IMR-90 (cell line): ENCODE data around the gene MLANA. TPM values are rescaled to one million over a fixed set of nuclear protein-coding genes. Genes with fewer than 3 reads are reported as not detected.

ENCODE experiments used
- ATAC-seq: fragments of 200-7000 bp; cut with Tn5 transposase; 2 replicates; pipeline ENCODE4 v1.9.1; 2020; ENCODE audit warnings: low read depth, mild to moderate bottlenecking, moderate library complexity
- BruUV-seq: library from RNA; stranded (reverse); fragments of 400-500 nt; replicated peaks from 2 replicates; lab custom pipeline; 2021; lab: Mats Ljungman, UMichigan
- CTCF ChIA-PET: fragments of 300-600 bp; formaldehyde crosslinking; extraction: SDS; loops from one replicate; lab custom pipeline; 2021; ENCODE audit warnings: antibody characterized with exemption; lab: Yijun Ruan, JAX
- POLR2A ChIA-PET: fragments of 300-600 bp; sonication (Branson Sonifier 250); formaldehyde crosslinking; loops from one replicate; lab custom pipeline; 2022; ENCODE audit warnings: antibody characterized with exemption; ENCODE audit not compliant: unreplicated experiment; lab: Charles Lee
- DNase-seq: peaks from one replicate; pipeline ENCODE4 v3.0.0; 2013
- H2AFZ ChIP-seq: replicated peaks from 2 replicates; pipeline ENCODE3; 2013; ENCODE audit warnings: low read length, mild to moderate bottlenecking; ENCODE audit not compliant: poor library complexity
- H2AK5ac ChIP-seq: 2 replicates; pipeline ENCODE4 v1.6.1; 2013; ENCODE audit warnings: low read depth, low read length, inconsistent platforms
- H2AK9ac ChIP-seq: replicated peaks from 2 replicates; pipeline ENCODE3; 2013; ENCODE audit warnings: mild to moderate bottlenecking, low read depth, low read length, moderate library complexity; ENCODE audit not compliant: poor library complexity
- H2BK120ac ChIP-seq: 2 replicates; pipeline ENCODE4 v1.6.1; 2013; ENCODE audit warnings: low read depth, low read length, inconsistent platforms
- H2BK15ac ChIP-seq: 3 replicates; pipeline ENCODE4 v1.6.1; 2013; ENCODE audit warnings: low read depth, low read length, inconsistent platforms
- H2BK20ac ChIP-seq: 2 replicates; pipeline ENCODE4 v1.6.1; 2013; ENCODE audit warnings: low read depth, mild to moderate bottlenecking, inconsistent platforms, low read length, moderate library complexity
- H2BK5ac ChIP-seq: 2 replicates; pipeline ENCODE4 v1.6.1; 2013; ENCODE audit warnings: mild to moderate bottlenecking, low read depth, low read length, inconsistent platforms; ENCODE audit not compliant: poor library complexity, severe bottlenecking
- H3K14ac ChIP-seq: replicated peaks from 2 replicates; pipeline ENCODE4 v1.6.1; 2013; ENCODE audit warnings: low read depth, low read length, inconsistent platforms
- H3K18ac ChIP-seq: 2 replicates; pipeline ENCODE4 v1.6.1; 2013; ENCODE audit warnings: low read depth, low read length, control low read depth
- H3K23ac ChIP-seq: 2 replicates; pipeline ENCODE4 v1.6.1; 2013; ENCODE audit warnings: low read depth, low read length, inconsistent platforms
- H3K27ac ChIP-seq: 2 replicates; pipeline ENCODE4 v1.5.1; 2013; ENCODE audit warnings: mild to moderate bottlenecking, control low read depth, low read length; ENCODE audit not compliant: insufficient read depth
- H3K27me3 ChIP-seq: 2 replicates; pipeline ENCODE4 v1.6.1; 2013; ENCODE audit warnings: low read length; ENCODE audit not compliant: control insufficient read depth, insufficient read depth
- H3K36me3 ChIP-seq: 2 replicates; pipeline ENCODE4 v1.6.1; 2013; ENCODE audit warnings: low read length, mixed read lengths; ENCODE audit not compliant: control insufficient read depth, insufficient read depth
- H3K4ac ChIP-seq: 2 replicates; pipeline ENCODE4 v1.6.1; 2013; ENCODE audit warnings: low read depth, low read length, inconsistent platforms
- H3K4me1 ChIP-seq: 2 replicates; pipeline ENCODE4 v1.6.1; 2013; ENCODE audit warnings: low read length, mixed read lengths; ENCODE audit not compliant: control insufficient read depth, insufficient read depth
- H3K4me2 ChIP-seq: 2 replicates; pipeline ENCODE4 v1.6.1; 2013; ENCODE audit warnings: low read depth, mild to moderate bottlenecking, control low read depth, low read length, moderate library complexity
- H3K4me3 ChIP-seq: 2 replicates; pipeline ENCODE4 v1.5.1; 2013; ENCODE audit warnings: low read depth, mild to moderate bottlenecking, control low read depth, low read length, moderate library complexity; ENCODE audit not compliant: insufficient read depth
- H3K56ac ChIP-seq: 2 replicates; pipeline ENCODE4 v1.6.1; 2013; ENCODE audit warnings: low read length, inconsistent platforms; ENCODE audit not compliant: insufficient read depth; ENCODE audit errors: extremely low read depth
- H3K79me1 ChIP-seq, 2 experiments: 2 replicates each; pipeline ENCODE4 v1.6.1; 2013; ENCODE audit warnings: low read length in 2 of 2, inconsistent platforms in 1 of 2, low read depth in 1 of 2
- H3K9ac ChIP-seq: 2 replicates; pipeline ENCODE4 v1.6.1; 2013; ENCODE audit warnings: low read depth, low read length, control low read depth
- H3K9me1 ChIP-seq: 2 replicates; pipeline ENCODE4 v1.6.1; 2013; ENCODE audit warnings: low read length, inconsistent platforms; ENCODE audit not compliant: insufficient read depth
- H3K9me3 ChIP-seq: 2 replicates; pipeline ENCODE4 v1.6.1; 2013; ENCODE audit warnings: low read length; ENCODE audit not compliant: control insufficient read depth, insufficient read depth
- H4K20me1 ChIP-seq: 2 replicates; pipeline ENCODE4 v1.6.1; 2013; ENCODE audit warnings: low read length, inconsistent platforms; ENCODE audit not compliant: insufficient read depth
- H4K5ac ChIP-seq: 2 replicates; pipeline ENCODE4 v1.6.1; 2013; ENCODE audit warnings: mild to moderate bottlenecking, low read depth, low read length, control low read depth
- H4K8ac ChIP-seq, 2 experiments: 2 replicates each; pipeline ENCODE4 v1.6.1; 2013; ENCODE audit warnings: low read depth in 2 of 2, low read length in 2 of 2, control low read depth in 1 of 2, inconsistent platforms in 1 of 2
- H4K91ac ChIP-seq: 2 replicates; pipeline ENCODE4 v1.6.1; 2013; ENCODE audit warnings: low read depth, low read length, inconsistent platforms; ENCODE audit not compliant: insufficient read depth
- BHLHE40 ChIP-seq: fragments of 150-350 bp; IDR thresholded peaks from 2 replicates; pipeline ENCODE4 v1.6.1; 2016; ENCODE audit warnings: mild to moderate bottlenecking, low read depth, low read length
- CEBPB ChIP-seq: IDR thresholded peaks from 2 replicates; pipeline ENCODE4 v1.6.1; 2012; ENCODE audit warnings: low read depth, low read length, improper control_type of control experiment
- CHD1 ChIP-seq: IDR thresholded peaks from 2 replicates; pipeline ENCODE4 v1.6.1; 2012; ENCODE audit warnings: low read depth, low read length, improper control_type of control experiment
- FOS ChIP-seq: fragments of 150-350 bp; IDR thresholded peaks from 2 replicates; pipeline ENCODE4 v1.6.1; 2016; ENCODE audit warnings: low read depth, low read length
- MAFK ChIP-seq: IDR thresholded peaks from 2 replicates; pipeline ENCODE4 v1.6.1; 2012; ENCODE audit warnings: low read depth, low read length, improper control_type of control experiment
- MAZ ChIP-seq: IDR thresholded peaks from 2 replicates; pipeline ENCODE4 v1.6.1; 2012; ENCODE audit warnings: low read depth, mild to moderate bottlenecking, low read length, improper control_type of control experiment, moderate library complexity, borderline replicate concordance
- MXI1 ChIP-seq: IDR thresholded peaks from 2 replicates; pipeline ENCODE4 v1.6.1; 2012; ENCODE audit warnings: low read depth, mild to moderate bottlenecking, low read length, moderate library complexity, borderline replicate concordance
- NFE2L2 ChIP-seq: fragments of 150-350 bp; IDR thresholded peaks from 2 replicates; pipeline ENCODE4 v1.6.1; 2016; ENCODE audit warnings: low read depth, mild to moderate bottlenecking, low read length
- POLR2A ChIP-seq: IDR thresholded peaks from 2 replicates; pipeline ENCODE4 v1.6.1; 2012; ENCODE audit warnings: mild to moderate bottlenecking, low read depth, low read length
- RAD21 ChIP-seq: IDR thresholded peaks from 2 replicates; pipeline ENCODE4 v1.6.1; 2012; ENCODE audit warnings: low read length, improper control_type of control experiment
- RCOR1 ChIP-seq: IDR thresholded peaks from 2 replicates; pipeline ENCODE4 v1.6.1; 2012; ENCODE audit warnings: mild to moderate bottlenecking, low read length, improper control_type of control experiment; ENCODE audit not compliant: insufficient replicate concordance
- RFX5 ChIP-seq: IDR thresholded peaks from 2 replicates; pipeline ENCODE4 v1.8.0; 2012; ENCODE audit warnings: low read depth, mild to moderate bottlenecking, low read length, moderate library complexity
- SMC3 ChIP-seq: fragments of 150-350 bp; IDR thresholded peaks from 2 replicates; pipeline ENCODE4 v1.6.1; 2016; ENCODE audit warnings: low read depth, mild to moderate bottlenecking, antibody characterized with exemption, low read length, moderate library complexity
- USF2 ChIP-seq: fragments of 150-350 bp; IDR thresholded peaks from 2 replicates; pipeline ENCODE4 v1.6.1; 2017; ENCODE audit warnings: mild to moderate bottlenecking, antibody characterized with exemption, low read length, low read depth
- WGBS, 2 experiments: methylation state at CpG; one replicate each; pipeline versions ENCODE4 v1.1.5 to v1.1.7; 2013; ENCODE audit warnings: missing lambda C conversion rate in 2 of 2; ENCODE audit not compliant: insufficient read length in 1 of 2; ENCODE audit errors: extremely low coverage in 2 of 2; 5-methylcytosine and 5-hydroxymethylcytosine counted together
- dilution Hi-C: fragments of 300-500 bp; cut with HindIII; formaldehyde crosslinking; loops from one replicate; pipeline ENCODE4 v1.14.3; 2018; ENCODE audit warnings: low sequenced_read_pairs; ENCODE audit not compliant: unreplicated experiment
- in situ Hi-C: fragments of 300-500 bp; cut with MboI; formaldehyde crosslinking; loops from 3 replicates; pipeline ENCODE4 v1.14.3; 2019; ENCODE audit warnings: low sequenced_read_pairs, inconsistent platforms, mixed read lengths
- intact Hi-C: fragments of 100-400 bp; cut with micrococcal nuclease; formaldehyde crosslinking; loops from 2 replicates; pipeline ENCODE4 v1.10.0; 2022
- polyA plus RNA-seq, 3 experiments: library from polyadenylated mRNA; depleted of rRNA; stranded (reverse); fragments of >200 nt; gene quantifications; 2 replicates each; pipeline ENCODE4 v1.2.3, GENCODE V29; 2012; ENCODE audit warnings: low replicate concordance in 1 of 3
- total RNA-seq: library from RNA; depleted of rRNA; stranded (reverse); fragments of >200 nt; gene quantifications from 2 replicates; pipeline ENCODE4 v1.2.3, GENCODE V29; 2012
- TF ChIP-seq, protein P1 (sequence below): conservative IDR thresholded peaks from 2 replicates; pipeline ENCODE4 v1.5.1; 2012; ENCODE audit warnings: mild to moderate bottlenecking, low read depth, low read length, improper control_type of control experiment
- TF ChIP-seq, protein P2 (sequence below): fragments of 150-350 bp; IDR thresholded peaks from 2 replicates; pipeline ENCODE4 v1.6.1; 2016; ENCODE audit warnings: low read depth, mild to moderate bottlenecking, low read length, moderate library complexity, borderline replicate concordance

The MLANA gene
- total and polyA plus RNA-seq, 2 of the 4 experiments (the other 2 are of a cell fraction), result not detected

DNA sequence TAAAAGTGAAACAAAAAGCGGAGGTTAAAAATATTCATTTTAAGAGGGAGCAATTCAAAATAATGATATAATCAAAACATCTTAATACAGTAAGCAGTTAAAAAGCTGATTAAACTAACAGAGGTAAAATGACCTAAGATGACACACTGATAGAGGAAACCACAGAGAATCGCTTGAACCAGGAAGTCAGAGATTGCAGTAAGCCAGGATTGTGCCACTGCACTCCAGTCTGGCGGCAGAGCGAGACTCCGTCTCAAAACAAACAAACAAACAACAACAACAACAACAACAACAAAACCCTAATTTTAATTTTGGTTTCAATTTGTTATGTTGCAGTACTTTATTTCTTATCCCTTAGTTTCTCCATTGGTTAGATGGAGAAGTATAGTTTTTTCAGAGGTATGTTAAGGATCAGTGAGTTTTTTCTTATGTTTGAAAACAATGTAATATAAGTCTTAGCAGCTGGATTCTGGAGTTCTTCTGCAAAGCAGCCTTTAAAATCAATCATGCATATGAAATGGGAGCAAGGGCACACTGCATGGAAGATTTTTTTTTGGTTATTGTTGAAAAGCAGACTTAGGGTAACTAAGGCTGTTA is 58.5 kb downstream of the MLANA start:
- dilution Hi-C loops (no loop called here), intact Hi-C loops (loop anchor here (5.0 kb wide), 1 partner anchor 37 kb away; no protein-coding TSS in a partner anchor), in situ Hi-C loops (no loop called here)
- Histone ChIP-seq H4K5ac (no peak overlapping the region), H3K9me1 (no peaks in the 10 kb centered on the region), H3K56ac (no peak overlapping the region), H4K20me1 (peaks cover 2% of the 10 kb centered on the region; the same call in 1 of the 2 replicates), H2AK9ac (no peak overlapping the region), H3K9ac (no peak overlapping the region), H4K91ac (no peak overlapping the region), H3K4me2 (peak overlapping the region; percentile 66; the same call in 1 of the 2 replicates), H2AK5ac (no peak overlapping the region), H2BK20ac (no peak overlapping the region), H4K8ac (no peak overlapping the region), H3K27me3 (no peaks in the 10 kb centered on the region), H2AFZ (no peak overlapping the region), H3K18ac (no peak overlapping the region), H3K4me3 (no peak overlapping the region), H3K14ac (0 out of 2 replicates have a peak overlapping the region, but pooled peaks have one; percentile 47), H2BK120ac (no peak overlapping the region), H3K4me1 (0 out of 2 replicates have a peak, but pooled peaks cover 1% of the 10 kb centered on the region), H2BK5ac (no peak overlapping the region), H3K4ac (no peak overlapping the region), H3K9me3 (no peaks in the 10 kb centered on the region), H3K23ac (no peak overlapping the region), H2BK15ac (no peak overlapping the region), H3K36me3 (no peaks in the 10 kb centered on the region), H3K27ac (no peak overlapping the region), H3K79me1 (peaks cover 7 to 8% of the 10 kb centered on the region in 2 experiments; a peak in 2 of 4 replicates)
- ChIA-PET CTCF (interaction anchor here (0.6 kb wide), 1 partner anchor 1206 kb away, joined by 3 read pairs; no protein-coding TSS in a partner anchor), POLR2A (no interaction called here)
- TF ChIP-seq BHLHE40 (no peak), SMC3 (no peak), RCOR1 (no peak), NFE2L2 (no peak), MAFK (no peak), RFX5 (no peak), MXI1 (no peak), RAD21 (no peak), MAZ (no peak), CEBPB (no peak), FOS (no peak), CHD1 (no peak), POLR2A (no peak), USF2 (no peak)
- TF ChIP-seq, protein P1, sequence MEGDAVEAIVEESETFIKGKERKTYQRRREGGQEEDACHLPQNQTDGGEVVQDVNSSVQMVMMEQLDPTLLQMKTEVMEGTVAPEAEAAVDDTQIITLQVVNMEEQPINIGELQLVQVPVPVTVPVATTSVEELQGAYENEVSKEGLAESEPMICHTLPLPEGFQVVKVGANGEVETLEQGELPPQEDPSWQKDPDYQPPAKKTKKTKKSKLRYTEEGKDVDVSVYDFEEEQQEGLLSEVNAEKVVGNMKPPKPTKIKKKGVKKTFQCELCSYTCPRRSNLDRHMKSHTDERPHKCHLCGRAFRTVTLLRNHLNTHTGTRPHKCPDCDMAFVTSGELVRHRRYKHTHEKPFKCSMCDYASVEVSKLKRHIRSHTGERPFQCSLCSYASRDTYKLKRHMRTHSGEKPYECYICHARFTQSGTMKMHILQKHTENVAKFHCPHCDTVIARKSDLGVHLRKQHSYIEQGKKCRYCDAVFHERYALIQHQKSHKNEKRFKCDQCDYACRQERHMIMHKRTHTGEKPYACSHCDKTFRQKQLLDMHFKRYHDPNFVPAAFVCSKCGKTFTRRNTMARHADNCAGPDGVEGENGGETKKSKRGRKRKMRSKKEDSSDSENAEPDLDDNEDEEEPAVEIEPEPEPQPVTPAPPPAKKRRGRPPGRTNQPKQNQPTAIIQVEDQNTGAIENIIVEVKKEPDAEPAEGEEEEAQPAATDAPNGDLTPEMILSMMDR, result no peak
- TF ChIP-seq, protein P2, sequence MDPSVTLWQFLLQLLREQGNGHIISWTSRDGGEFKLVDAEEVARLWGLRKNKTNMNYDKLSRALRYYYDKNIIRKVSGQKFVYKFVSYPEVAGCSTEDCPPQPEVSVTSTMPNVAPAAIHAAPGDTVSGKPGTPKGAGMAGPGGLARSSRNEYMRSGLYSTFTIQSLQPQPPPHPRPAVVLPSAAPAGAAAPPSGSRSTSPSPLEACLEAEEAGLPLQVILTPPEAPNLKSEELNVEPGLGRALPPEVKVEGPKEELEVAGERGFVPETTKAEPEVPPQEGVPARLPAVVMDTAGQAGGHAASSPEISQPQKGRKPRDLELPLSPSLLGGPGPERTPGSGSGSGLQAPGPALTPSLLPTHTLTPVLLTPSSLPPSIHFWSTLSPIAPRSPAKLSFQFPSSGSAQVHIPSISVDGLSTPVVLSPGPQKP, result no peak
- ATAC-seq (no peak), DNase-seq (peak; percentile 10)
- no CpG with 5 or more reads among the region's 5 CpGs for WGBS, 2 experiments
- BruUV-seq, result no TSS peak
